Dermis blood vessel endothelial cell (primary cell): ENCODE data around the gene CST11. TPM values are rescaled to one million over a fixed set of nuclear protein-coding genes. Genes with fewer than 3 reads are reported as not detected.

Experiments
- DNase-seq: peaks from one replicate; pipeline ENCODE4 v3.0.0; 2010
- total RNA-seq: library from RNA; depleted of rRNA; stranded (reverse); fragments of >200 nt; gene quantifications from 2 replicates; pipeline ENCODE4 v1.2.3, GENCODE V29; 2014

The CST11 gene
- total RNA-seq, 1 donor from 2014 or later: not detected

- peak; percentile 59 for DNase-seq
These were observed 32.4 kb downstream of the CST11 start for GRCh38 chr20:23419995-23420901.

- peak; percentile 13 for DNase-seq
These were observed 33.0 kb downstream of the CST11 start for GRCh38 chr20:23419657-23419994.

DNA sequence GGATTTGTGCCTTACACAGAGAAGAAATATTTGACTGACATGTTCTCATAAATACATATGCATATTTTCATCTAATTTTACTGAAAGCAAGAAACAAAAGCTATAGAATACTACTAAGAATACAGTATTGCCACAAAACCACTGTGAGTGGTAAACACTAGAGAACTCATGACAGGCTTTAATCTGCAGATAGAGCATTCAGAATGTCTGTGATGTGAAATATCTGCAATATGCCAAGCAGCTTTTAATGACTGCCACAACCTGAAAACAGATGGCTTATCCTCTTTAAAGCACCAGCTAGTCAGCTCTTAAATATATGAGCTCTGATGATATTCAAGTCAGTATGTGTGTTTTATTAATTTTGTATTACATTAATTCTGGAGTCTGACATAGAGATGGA is 34.8 kb downstream of the CST11 start:
- DNase-seq: no peak

DNA sequence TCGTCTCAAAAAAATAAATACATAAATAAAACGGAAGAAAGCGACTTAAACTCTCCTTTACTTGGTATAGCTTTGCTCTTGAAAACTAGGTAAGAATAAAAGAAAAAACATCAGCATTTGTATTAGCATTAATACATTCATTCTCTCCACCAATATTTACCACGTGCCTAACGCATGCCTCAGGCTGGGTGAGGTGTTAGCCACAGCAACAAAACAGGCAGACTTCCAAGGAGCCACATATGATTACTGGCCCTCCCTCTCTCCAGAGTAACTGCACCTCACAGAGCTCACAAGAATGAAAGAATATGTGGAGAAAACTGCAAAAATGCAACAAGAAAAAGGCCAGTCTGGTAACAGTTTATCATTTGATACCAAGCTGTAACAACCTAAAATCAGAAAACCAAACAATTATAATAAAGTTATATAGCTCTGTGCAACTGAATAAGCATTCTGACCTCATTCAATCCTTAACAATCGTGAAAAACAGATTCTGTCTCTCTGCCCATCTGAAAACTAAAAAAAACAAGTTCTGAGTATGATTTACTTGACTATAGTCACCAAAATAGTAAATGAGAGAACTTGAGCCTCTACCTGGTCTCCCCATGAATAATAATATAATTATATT is 36.6 kb downstream of the CST11 start:
- no peak for DNase-seq

DNA sequence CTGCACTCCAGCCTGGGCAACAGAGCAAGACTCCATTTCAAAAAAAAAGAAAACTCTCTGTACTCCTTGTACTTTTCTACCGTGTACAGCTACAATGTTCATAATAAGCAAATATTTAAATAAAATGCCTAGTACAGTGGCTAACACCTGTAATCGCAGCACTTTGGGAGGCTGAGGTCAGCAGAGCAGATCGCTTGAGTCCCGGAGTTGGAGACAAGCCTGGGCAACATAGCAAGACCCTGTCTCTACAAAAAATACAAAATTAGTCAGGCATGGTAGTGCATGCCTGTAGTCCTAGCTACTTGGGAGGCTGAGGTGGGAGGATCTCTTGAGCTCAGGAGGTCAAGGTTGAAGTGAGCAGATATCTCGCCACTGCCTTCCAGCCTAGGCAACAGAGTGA is 37.1 kb downstream of the CST11 start:
- no peak for DNase-seq

- DNase-seq: no peak
These were observed 38.0 kb downstream of the CST11 start for GRCh38 chr20:23414526-23415188.

- no peak for DNase-seq
These were observed 38.7 kb downstream of the CST11 start for GRCh38 chr20:23413862-23414422.

- DNase-seq: no peak
These were observed 40.6 kb downstream of the CST11 start for GRCh38 chr20:23412026-23412425.

DNA sequence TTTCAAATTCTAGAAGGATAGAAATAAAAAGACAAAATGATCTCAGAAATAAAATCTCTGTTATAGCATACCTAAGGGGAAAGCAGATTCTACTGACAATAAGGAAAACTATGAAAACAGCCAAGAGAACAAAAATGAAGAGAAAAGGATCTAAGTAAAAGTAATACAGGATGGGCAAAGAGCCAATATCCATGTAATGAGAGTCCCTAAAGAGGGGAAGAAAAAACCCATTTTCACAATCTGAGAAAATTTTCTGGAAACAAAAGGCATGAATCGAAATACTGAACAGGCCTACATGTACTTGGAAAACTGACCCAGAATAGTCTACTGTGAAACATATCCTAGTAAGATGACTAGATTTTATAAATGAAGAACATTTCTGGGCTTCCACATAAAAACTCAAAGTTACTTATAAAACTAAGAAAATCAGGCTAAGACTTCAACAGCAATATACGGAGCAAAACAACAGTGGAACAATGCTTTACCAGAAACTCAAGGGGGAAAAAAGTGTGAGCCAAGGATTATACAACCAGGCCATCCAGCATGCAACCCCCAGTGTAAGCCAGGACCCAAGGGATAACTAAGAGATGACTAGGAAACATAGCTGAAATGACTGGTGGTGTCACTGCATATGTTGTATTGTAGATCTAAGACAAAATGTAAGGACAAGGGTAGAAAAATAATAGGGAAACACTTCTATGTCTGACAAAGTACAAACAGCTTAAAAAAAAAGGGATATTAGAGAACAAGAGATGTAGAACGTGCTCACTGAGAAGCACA is 41.6 kb downstream of the CST11 start:
- DNase-seq: no peak

- DNase-seq: no peak
These were observed 42.9 kb downstream of the CST11 start for GRCh38 chr20:23409800-23410199.

GRCh38 chr20:23408957-23409356 is 43.7 kb downstream of the CST11 start:
- DNase-seq: no peak

DNA sequence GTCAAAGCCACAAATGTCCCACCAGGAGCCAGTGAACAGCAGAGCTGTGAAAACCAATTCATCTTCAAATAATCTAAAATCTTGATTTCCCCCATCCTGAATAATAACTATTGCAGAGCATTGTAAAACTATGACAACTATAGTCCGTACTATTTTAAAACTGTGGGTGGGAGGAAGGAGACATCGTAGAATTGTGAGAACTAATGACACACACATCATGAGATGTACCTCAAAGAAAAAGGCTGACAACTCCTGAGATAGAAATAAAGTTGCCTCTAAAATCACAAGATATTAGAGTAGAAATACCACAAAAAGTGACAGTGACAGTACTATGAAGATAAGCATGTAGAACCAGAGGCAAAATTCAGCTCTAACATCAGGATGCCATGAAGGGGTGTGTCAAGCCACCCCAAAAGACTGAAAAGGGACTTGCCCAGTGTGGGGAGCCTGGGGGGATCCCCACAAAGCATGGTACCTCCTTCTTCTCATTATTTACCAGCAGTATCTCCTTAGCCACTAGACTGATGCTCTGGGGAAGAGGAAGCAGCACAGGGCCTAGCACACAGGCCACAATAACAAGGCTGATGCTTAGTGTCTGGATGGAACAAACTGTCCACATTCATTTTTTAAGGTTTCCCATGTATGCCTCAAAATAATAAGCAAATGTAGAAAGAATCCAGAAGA is 44.8 kb downstream of the CST11 start:
- no peak for DNase-seq

DNA sequence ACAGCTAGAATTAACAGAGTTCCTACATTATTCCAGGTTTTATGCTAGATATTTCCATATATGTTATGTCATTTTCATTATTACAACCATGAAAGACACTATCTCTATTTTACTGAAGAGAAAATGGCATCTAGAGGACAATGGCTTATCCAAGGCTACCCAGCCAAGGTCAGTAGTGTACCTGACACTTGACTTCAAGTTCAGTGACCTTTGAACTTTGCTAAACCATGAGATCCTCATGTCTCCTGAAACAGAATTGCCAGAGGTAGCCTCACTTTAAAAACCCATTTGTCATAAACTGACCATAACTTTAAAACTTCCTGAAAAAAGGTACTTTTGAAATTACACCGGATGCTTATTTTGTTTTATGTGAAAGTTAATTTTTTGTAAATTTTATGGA is 45.8 kb downstream of the CST11 start:
- no peak for DNase-seq

DNA sequence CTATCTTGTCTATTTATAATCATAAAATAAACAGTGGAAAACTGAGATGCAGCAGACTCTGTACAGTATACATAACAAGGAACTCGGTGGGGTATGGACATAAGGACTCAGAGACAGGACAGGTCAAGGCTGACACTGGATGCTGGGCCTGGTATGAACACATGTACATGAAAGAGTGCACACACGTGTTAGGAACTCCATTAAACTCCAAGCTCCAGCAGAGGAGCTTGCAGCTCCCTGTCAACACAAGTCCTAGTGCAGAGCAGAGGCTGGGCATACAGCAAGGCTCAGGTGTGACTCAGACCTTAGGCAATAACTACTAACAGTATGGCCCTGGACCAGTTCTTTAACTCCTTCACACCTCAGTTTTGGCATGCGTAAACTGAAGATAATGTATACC is 48.5 kb downstream of the CST11 start:
- DNase-seq: no peak

DNA sequence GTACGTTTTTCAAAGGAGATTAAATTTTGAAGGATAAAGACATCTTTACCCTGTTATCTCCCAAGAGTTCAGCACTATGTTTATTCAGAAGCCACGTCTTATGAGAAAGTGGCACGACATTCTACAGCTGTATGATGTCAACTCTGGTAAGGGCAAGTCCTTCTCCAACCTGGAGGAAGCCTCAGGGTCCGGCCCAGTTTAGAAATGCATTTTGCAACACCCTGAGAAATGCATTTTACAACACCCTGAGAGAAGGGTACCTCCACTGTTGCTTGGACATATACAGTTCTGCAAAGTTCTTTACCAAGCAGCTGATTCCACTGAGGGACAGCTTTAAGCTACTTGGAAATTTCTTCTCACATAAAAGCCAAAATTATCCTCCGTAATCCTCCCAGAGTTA is 48.9 kb downstream of the CST11 start:
- no peak for DNase-seq

- no peak for DNase-seq
These were observed 51.6 kb downstream of the CST11 start for GRCh38 chr20:23401051-23401450.

Other genes with a start within 250 kb of the CST11 start
- 24.8 and 36.2 TPM in 2 replicates for gene NXT1, start 102.1 kb downstream of the CST11 start, total RNA-seq
- gene GZF1, start 90.7 kb downstream of the CST11 start, total RNA-seq: 19.1 and 31.5 TPM in 2 replicates
- gene NAPB, start 31.4 kb downstream of the CST11 start, total RNA-seq: 8.2 and 12.1 TPM in 2 replicates
- not detected in 2 replicates for gene CSTL1, start 13.2 kb downstream of the CST11 start, total RNA-seq
- not detected in 2 replicates for gene CST8, start 38.2 kb upstream of the CST11 start, total RNA-seq
- gene CST9L, start 115.6 kb upstream of the CST11 start, total RNA-seq: not detected in 2 replicates
- not detected in 2 replicates for gene CST9, start 153.0 kb upstream of the CST11 start, total RNA-seq
- gene CST3, start 185.1 kb upstream of the CST11 start, total RNA-seq: 268 and 284 TPM in 2 replicates
- not detected in 2 replicates for gene CST4, start 236.2 kb upstream of the CST11 start, total RNA-seq